ENCODE measurements around the gene CLEC12A.

DNA sequence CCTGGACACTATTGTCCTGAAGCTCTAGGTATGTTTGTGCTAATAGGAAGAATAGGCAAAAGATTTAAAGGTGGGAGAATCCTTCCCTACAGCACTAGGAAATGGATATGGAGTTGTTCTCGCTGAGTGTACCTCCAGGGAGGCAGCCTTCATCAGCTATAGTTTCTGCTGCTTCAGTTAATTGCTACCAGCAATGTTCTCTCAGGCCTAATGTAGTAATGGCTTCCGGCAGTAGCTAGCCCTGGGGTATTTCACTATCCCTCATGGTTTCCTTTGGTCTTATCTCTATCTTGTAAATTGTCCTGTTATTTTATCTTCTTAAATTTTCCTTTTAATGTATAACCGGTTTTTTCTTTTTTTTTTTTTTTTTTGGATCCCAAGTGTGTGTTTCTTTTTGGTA, 9.3 kb upstream of the CLEC12A start:
- TF ChIP-seq, protein P1, sequence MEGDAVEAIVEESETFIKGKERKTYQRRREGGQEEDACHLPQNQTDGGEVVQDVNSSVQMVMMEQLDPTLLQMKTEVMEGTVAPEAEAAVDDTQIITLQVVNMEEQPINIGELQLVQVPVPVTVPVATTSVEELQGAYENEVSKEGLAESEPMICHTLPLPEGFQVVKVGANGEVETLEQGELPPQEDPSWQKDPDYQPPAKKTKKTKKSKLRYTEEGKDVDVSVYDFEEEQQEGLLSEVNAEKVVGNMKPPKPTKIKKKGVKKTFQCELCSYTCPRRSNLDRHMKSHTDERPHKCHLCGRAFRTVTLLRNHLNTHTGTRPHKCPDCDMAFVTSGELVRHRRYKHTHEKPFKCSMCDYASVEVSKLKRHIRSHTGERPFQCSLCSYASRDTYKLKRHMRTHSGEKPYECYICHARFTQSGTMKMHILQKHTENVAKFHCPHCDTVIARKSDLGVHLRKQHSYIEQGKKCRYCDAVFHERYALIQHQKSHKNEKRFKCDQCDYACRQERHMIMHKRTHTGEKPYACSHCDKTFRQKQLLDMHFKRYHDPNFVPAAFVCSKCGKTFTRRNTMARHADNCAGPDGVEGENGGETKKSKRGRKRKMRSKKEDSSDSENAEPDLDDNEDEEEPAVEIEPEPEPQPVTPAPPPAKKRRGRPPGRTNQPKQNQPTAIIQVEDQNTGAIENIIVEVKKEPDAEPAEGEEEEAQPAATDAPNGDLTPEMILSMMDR (IDR thresholded peaks at IDR 0.05), result no peak
- TF ChIP-seq EZH2 (IDR thresholded peaks at IDR 0.05), result no peak
- no peak for TF ChIP-seq EZH2phosphoT487 (IDR thresholded peaks at IDR 0.05)
